Measurements from ENCODE around the gene SLC3A2.

The SLC3A2 gene

DNA sequence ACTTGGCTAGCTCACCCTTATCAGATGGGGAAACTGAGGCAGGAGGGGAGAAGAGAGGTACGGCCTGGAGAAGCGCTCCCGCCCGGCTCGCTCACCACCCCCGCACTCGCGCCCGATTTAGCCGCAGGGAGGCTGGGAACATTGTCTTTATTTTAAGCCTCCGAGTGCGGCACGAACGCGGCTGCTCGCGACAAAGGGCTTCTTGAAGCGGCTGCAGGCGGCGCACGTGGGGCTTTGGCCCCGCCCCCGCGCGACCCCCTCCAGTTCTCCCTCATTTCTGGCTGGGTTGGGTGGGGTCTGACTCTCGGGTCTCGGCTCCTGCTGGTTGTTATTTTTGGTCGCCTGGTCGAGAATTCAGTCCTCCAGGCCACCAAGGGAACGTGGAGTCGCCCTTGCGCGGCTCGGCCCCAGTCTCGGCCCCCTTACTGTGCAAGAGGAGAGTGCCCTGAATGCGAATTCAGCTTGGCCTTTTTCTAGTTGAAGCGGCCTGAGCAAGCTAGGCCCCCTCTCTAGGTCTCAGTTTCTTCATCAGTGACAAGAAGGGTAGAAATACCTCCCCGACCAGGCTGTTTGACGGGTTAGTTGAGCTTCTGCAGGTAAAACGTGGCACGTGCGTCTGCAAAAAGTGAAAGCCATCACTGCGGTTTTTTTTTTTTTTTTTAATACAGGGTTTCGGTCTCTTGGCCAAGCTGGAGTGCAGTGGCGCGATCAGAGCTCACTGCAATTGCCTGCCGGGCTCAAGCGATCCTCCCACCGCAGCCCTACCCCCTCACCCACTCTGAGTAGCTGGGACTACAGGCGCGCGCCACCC is 43.1 kb downstream of the SLC3A2 start:
- H3K4me3 ChIP-seq (ENCODE audit: low read depth, low read length), result no peak overlapping the region
- no peak for DNase-seq (ENCODE audit: low read depth)
- TF ChIP-seq MYC (IDR thresholded peaks at IDR 0.05; ENCODE audit: low read depth, low read length), result no peak
- no peak for TF ChIP-seq POLR2A (IDR thresholded peaks at IDR 0.05; ENCODE audit: extremely low read depth, insufficient read length)
- no peak for TF ChIP-seq CTCF (IDR thresholded peaks at IDR 0.05; ENCODE audit: low read depth, low read length)
- TF ChIP-seq, protein P1, sequence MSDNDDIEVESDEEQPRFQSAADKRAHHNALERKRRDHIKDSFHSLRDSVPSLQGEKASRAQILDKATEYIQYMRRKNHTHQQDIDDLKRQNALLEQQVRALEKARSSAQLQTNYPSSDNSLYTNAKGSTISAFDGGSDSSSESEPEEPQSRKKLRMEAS (IDR thresholded peaks at IDR 0.05; ENCODE audit: low read depth, low read length), result no peak

DNA sequence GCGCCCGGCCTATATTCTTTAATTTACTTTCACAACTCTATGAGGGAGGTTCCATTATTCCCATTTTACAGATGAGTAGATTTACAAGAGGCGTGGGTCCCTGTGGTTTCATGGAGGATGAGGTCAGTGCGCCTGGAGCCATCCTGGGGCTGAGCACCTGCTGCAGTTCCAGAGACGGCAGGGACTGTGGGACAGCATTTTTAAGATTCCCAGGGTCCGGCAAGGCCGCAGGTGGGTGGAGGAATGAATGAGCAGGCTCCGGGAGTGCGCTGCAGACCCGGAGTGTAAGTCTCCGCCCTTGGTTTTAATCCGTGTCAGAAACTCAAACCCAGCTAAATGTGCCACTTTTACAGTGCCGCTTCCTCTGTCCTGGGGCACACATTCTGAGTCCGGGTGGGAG is 44.6 kb downstream of the SLC3A2 start:
- DNase-seq (ENCODE audit: low read depth), result no peak
- no peak overlapping the region for H3K4me3 ChIP-seq (ENCODE audit: low read depth, low read length)

DNA sequence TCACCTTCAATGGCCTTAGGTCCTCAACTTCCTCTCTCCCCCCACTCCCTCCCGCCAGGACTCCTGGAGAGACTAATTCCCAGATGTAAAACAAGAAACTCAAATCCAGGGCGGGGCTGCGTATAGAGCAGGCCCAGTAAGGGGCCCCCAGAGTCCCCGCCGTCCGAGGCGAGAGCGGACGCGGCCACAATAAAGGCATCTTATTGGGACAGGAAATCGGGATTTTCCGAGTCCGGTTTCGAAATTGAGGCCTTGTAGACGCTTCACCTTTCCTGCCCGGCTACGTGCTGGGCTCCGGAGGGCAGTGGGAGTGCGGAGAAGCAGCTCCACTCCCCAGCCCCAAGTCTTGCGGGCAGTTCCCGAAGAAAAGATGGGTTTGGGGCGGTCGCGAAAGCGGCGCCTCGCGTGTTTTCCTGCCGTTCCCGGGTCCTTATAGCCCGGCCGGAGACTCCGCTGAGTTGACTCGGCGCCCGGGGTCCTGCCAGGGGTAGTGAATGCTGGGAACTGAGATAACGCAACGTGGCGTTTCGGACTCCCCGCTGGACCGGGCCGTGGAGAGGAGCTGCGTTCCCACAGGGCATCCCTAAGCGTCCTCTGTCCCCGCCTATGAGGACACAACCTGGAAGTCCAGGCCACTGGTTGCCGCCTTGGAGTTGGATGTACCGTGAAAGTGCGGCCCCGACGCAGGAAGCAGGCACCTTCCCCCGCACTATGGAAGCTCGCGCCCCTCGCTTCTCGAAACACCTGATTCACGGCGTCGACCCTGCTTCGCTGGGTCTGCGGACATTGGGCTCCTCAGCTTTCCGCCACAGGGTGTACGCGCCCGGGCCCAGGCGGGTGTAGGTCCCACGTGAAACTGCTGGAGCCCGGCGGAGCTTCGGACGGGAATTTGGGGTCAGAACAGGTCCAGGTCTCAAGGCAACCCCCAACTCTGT is 45.3 kb downstream of the SLC3A2 start:
- DNase-seq (ENCODE audit: low read depth), result no peak
- TF ChIP-seq CTCF (IDR thresholded peaks at IDR 0.05; ENCODE audit: low read depth, low read length) (no peak), POLR2A (IDR thresholded peaks at IDR 0.05; ENCODE audit: extremely low read depth, insufficient read length) (no peak), MYC (IDR thresholded peaks at IDR 0.05; ENCODE audit: low read depth, low read length) (no peak)
- TF ChIP-seq, protein P1 (IDR thresholded peaks at IDR 0.05; ENCODE audit: low read depth, low read length), result no peak
- no peak overlapping the region for H3K4me3 ChIP-seq (ENCODE audit: low read depth, low read length)

More for the DNA sequence above, 44.6 kb downstream of the SLC3A2 start:
- TF ChIP-seq, protein P1 (IDR thresholded peaks at IDR 0.05; ENCODE audit: low read depth, low read length), result no peak
- TF ChIP-seq CTCF (IDR thresholded peaks at IDR 0.05; ENCODE audit: low read depth, low read length), result no peak
- no peak for TF ChIP-seq POLR2A (IDR thresholded peaks at IDR 0.05; ENCODE audit: extremely low read depth, insufficient read length)
- no peak for TF ChIP-seq MYC (IDR thresholded peaks at IDR 0.05; ENCODE audit: low read depth, low read length)

DNA sequence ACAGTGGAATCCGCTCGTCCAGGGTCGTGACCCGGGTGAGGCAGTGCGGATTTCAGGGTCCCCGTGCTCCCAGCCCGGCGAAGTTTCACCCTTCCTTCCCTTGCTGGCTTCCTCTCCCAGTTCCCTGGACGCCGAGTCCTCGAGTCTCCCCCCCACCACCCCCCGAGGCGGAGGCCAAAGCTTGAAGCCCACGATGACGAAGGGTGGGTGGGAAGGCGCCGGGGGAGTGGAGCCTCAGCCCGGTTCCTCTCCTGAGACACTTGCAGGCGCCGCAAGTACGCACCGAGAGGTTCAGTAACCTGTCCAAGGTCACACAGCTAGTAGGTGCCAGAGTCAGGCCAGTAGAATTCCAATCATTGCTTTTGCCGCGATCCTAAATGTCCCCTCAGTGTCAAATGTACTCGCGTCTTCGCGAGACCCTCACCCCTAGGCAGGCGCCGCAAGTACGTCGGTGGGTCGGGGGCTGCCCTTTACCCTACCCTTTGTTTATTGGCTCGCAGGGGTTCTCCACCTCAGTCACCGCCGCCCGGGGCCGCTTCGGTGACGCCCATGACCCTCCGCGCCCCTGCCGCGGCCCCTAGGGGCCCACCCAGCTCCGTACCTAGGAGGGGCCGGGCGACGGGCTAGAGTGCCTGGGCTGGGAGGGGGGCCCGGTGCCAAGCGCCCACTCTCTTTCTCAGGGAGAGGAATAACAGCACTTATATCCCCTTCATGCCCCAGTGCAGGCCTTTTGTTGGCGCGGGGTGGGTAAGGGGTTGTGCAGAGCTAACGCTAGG is 46.2 kb downstream of the SLC3A2 start:
- TF ChIP-seq POLR2A (IDR thresholded peaks at IDR 0.05; ENCODE audit: extremely low read depth, insufficient read length) (no peak), MYC (IDR thresholded peaks at IDR 0.05; ENCODE audit: low read depth, low read length) (no peak), CTCF (IDR thresholded peaks at IDR 0.05; ENCODE audit: low read depth, low read length) (no peak)
- TF ChIP-seq, protein P1 (IDR thresholded peaks at IDR 0.05; ENCODE audit: low read depth, low read length), result no peak
- no peak overlapping the region for H3K4me3 ChIP-seq (ENCODE audit: low read depth, low read length)
- DNase-seq (ENCODE audit: low read depth), result no peak

GRCh38 chr11:62928011-62928410 is 47.3 kb downstream of the SLC3A2 start:
- no peak overlapping the region for H3K4me3 ChIP-seq (ENCODE audit: low read depth, low read length)
- DNase-seq (ENCODE audit: low read depth), result no peak
- no peak for TF ChIP-seq CTCF (IDR thresholded peaks at IDR 0.05; ENCODE audit: low read depth, low read length)

Measured in NB4 (cell line).